Fibroblast of villous mesenchyme (primary cell): ENCODE data around the gene GSDMA. TPM values are rescaled to one million over a fixed set of nuclear protein-coding genes. Genes with fewer than 3 reads are reported as not detected.
A peak's percentile ranks its signal among the peaks of the same experiment; 100 is the strongest.

Source experiments
- DNase-seq: peaks from one replicate; pipeline ENCODE4 v3.0.0-alpha.2; 2010; ENCODE audit warnings: low read depth
- H3K4me3 ChIP-seq: 2 replicates; pipeline ENCODE4 v1.5.1; 2011; ENCODE audit warnings: low read depth, mild to moderate bottlenecking, low read length
- CTCF ChIP-seq: IDR thresholded peaks from 2 replicates; pipeline ENCODE4 v1.5.1; 2012; ENCODE audit warnings: low read depth, mild to moderate bottlenecking, low read length; ENCODE audit not compliant: insufficient read depth
- total RNA-seq: library from RNA; depleted of rRNA; stranded (reverse); fragments of >200 nt; gene quantifications from 2 replicates; pipeline ENCODE4 v1.2.3, GENCODE V29; 2012

GSDMA gene
- total RNA-seq, 1 donor = under 0.01 TPM

- no peak overlapping the region for H3K4me3 ChIP-seq
- TF ChIP-seq CTCF = no peak
- DNase-seq = no peak
Observed at GRCh38 chr17:39970157-39970692, 7.4 kb downstream of the GSDMA start.

- no peak for DNase-seq
- TF ChIP-seq CTCF = no peak
- no peak overlapping the region for H3K4me3 ChIP-seq
Observed at GRCh38 chr17:39971076-39971603, 8.3 kb downstream of the GSDMA start.

GRCh38 chr17:39972271-39972670 is 9.5 kb downstream of the GSDMA start:
- no peak overlapping the region for H3K4me3 ChIP-seq
- peak; percentile 28 for DNase-seq
- no peak for TF ChIP-seq CTCF

GRCh38 chr17:39973496-39973895 is 10.7 kb downstream of the GSDMA start:
- no peak overlapping the region for H3K4me3 ChIP-seq
- no peak for TF ChIP-seq CTCF
- DNase-seq = no peak

- no peak for DNase-seq
Observed at GRCh38 chr17:39974433-39974832, 11.6 kb downstream of the GSDMA start.

GRCh38 chr17:39975801-39976200 is 13.0 kb downstream of the GSDMA start:
- H3K4me3 ChIP-seq = no peak overlapping the region
- TF ChIP-seq CTCF = no peak
- DNase-seq = no peak

More at GRCh38 chr17:39974433-39974832, 11.6 kb downstream of the GSDMA start:
- no peak for TF ChIP-seq CTCF
- no peak overlapping the region for H3K4me3 ChIP-seq

- DNase-seq = peak; percentile 74
- H3K4me3 ChIP-seq = no peak overlapping the region
- TF ChIP-seq CTCF = no peak
Observed at GRCh38 chr17:39979016-39979670, 16.3 kb downstream of the GSDMA start.
